H7 (cell line): ENCODE results near the gene MRTFB. TPM values are rescaled to one million over a fixed set of nuclear protein-coding genes. Genes with fewer than 3 reads are reported as not detected.
A peak's percentile ranks its signal among the peaks of the same experiment; 100 is the strongest.

Experiments used
- DNase-seq: peaks from one replicate; pipeline ENCODE4 v3.0.0; 2012
- H3K27me3 ChIP-seq: 2 replicates; pipeline ENCODE4 v1.6.0; 2011; ENCODE audit warnings: mild to moderate bottlenecking, low read length; ENCODE audit not compliant: control insufficient read depth, insufficient read depth
- H3K36me3 ChIP-seq: replicated peaks from 2 replicates; pipeline ENCODE4 v1.5.1; 2011; ENCODE audit warnings: low read length; ENCODE audit not compliant: control insufficient read depth, insufficient read depth
- H3K4me3 ChIP-seq: 2 replicates; pipeline ENCODE4 v1.5.1; 2011; ENCODE audit warnings: low read depth, mild to moderate bottlenecking, control low read depth, low read length, moderate library complexity; ENCODE audit not compliant: insufficient read depth
- total RNA-seq: library from RNA; depleted of rRNA; stranded (reverse); fragments of >200 nt; shearing (Covaris generic); gene quantifications from 2 replicates; pipeline ENCODE4 v1.2.3, GENCODE V29; 2014; rRNA removed

MRTFB gene
- total RNA-seq, 1 experiment from 2014 or later = 4.5 TPM

- peaks cover 3% of the 10 kb centered on the region; the same call in 1 of the 2 replicates for H3K27me3 ChIP-seq
- DNase-seq = peak; percentile 52
These were observed 236.0 kb downstream of the MRTFB start for GRCh38 chr16:14307059-14307526.

GRCh38 chr16:14307527-14308367 is 236.6 kb downstream of the MRTFB start:
- DNase-seq = no peak
- Histone ChIP-seq H3K36me3 (no peaks in the 10 kb centered on the region), H3K27me3 (peaks cover 3% of the 10 kb centered on the region; the same call in 1 of the 2 replicates), H3K4me3 (no peak overlapping the region)

More at GRCh38 chr16:14307059-14307526, 236.0 kb downstream of the MRTFB start:
- Histone ChIP-seq H3K36me3 (no peaks in the 10 kb centered on the region), H3K4me3 (no peak overlapping the region)

- Histone ChIP-seq H3K4me3 (no peak overlapping the region), H3K36me3 (no peaks in the 10 kb centered on the region), H3K27me3 (peaks cover 3% of the 10 kb centered on the region; the same call in 1 of the 2 replicates)
- no peak for DNase-seq
These were observed 237.2 kb downstream of the MRTFB start for GRCh38 chr16:14308368-14308723.

- H3K36me3 ChIP-seq = no peaks in the 10 kb centered on the region
- peak; percentile 83 for DNase-seq
- no peaks in the 10 kb centered on the region for H3K27me3 ChIP-seq
- H3K4me3 ChIP-seq = no peak overlapping the region
These were observed 238.1 kb downstream of the MRTFB start for GRCh38 chr16:14309001-14309886.

- no peaks in the 10 kb centered on the region for H3K36me3 ChIP-seq
- no peak overlapping the region for H3K4me3 ChIP-seq
- DNase-seq = no peak
- H3K27me3 ChIP-seq = no peaks in the 10 kb centered on the region
These were observed 238.8 kb downstream of the MRTFB start for GRCh38 chr16:14309906-14310305.

GRCh38 chr16:14310519-14310991 is 239.4 kb downstream of the MRTFB start:
- DNase-seq = peak; percentile 81
- Histone ChIP-seq H3K36me3 (no peaks in the 10 kb centered on the region), H3K27me3 (no peaks in the 10 kb centered on the region), H3K4me3 (no peak overlapping the region)

GRCh38 chr16:14314116-14314515 is 243.0 kb downstream of the MRTFB start:
- Histone ChIP-seq H3K27me3 (no peaks in the 10 kb centered on the region), H3K4me3 (no peak overlapping the region), H3K36me3 (no peaks in the 10 kb centered on the region)
- DNase-seq = no peak

GRCh38 chr16:14315683-14316320 is 244.7 kb downstream of the MRTFB start:
- no peaks in the 10 kb centered on the region for H3K27me3 ChIP-seq
- no peaks in the 10 kb centered on the region for H3K36me3 ChIP-seq
- DNase-seq = no peak
- H3K4me3 ChIP-seq = no peak overlapping the region

Other genes with a start within 250 kb of the MRTFB start
- 6.6 and 8.6 TPM in 2 replicates for gene ERCC4, start 151.2 kb upstream of the MRTFB start, total RNA-seq